ENCODE results near the gene TGFBR1.
"Not testable (repeated sequence)": the region's sequence is repeated elsewhere in the genome, so short reads cannot be mapped to it uniquely, and the experiment has no call there.

DNA sequence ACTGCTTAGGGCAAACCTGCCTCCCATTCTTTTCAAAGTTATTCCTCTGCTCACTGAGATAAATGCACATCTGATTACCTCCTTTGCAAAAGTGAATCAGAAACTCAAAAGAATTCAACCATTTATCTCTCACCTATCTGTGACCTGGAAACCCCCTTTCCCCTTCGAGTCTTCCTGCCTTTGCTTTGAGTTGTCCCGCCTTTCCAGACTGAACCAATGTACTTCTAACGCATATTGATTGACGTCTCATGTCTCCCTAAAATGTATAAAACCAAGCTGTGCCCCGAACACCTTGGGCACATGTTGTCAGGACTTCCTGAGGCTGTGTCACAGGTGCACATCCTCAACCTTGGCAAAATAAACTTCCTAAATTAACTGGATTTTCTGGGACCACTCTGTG is 91.6 kb downstream of the TGFBR1 start:
- TF ChIP-seq, protein P1, sequence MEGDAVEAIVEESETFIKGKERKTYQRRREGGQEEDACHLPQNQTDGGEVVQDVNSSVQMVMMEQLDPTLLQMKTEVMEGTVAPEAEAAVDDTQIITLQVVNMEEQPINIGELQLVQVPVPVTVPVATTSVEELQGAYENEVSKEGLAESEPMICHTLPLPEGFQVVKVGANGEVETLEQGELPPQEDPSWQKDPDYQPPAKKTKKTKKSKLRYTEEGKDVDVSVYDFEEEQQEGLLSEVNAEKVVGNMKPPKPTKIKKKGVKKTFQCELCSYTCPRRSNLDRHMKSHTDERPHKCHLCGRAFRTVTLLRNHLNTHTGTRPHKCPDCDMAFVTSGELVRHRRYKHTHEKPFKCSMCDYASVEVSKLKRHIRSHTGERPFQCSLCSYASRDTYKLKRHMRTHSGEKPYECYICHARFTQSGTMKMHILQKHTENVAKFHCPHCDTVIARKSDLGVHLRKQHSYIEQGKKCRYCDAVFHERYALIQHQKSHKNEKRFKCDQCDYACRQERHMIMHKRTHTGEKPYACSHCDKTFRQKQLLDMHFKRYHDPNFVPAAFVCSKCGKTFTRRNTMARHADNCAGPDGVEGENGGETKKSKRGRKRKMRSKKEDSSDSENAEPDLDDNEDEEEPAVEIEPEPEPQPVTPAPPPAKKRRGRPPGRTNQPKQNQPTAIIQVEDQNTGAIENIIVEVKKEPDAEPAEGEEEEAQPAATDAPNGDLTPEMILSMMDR (IDR thresholded peaks at IDR 0.05 in 8 of 11, conservative IDR thresholded peaks at IDR 0.05 in 3 of 11), result not testable (repeated sequence)
- TF ChIP-seq POLR2AphosphoS5 (IDR thresholded peaks at IDR 0.05), result not testable (repeated sequence)
